ENCODE data around the gene MCM5.

GRCh38 chr22:35458547-35459422 lies 58.8 kb downstream of the MCM5 start:
- TF ChIP-seq GFI1 (CRISPR knock-in tag; IDR thresholded peaks at IDR 0.05; ENCODE audit: borderline replicate concordance), result no peak
- no peak for TF ChIP-seq SUZ12 (IDR thresholded peaks at IDR 0.05; ENCODE audit: low read depth, low read length)
- no peak for TF ChIP-seq ZNF609 (CRISPR knock-in tag; IDR thresholded peaks at IDR 0.05; ENCODE audit: borderline replicate concordance)
- TF ChIP-seq NFIC (IDR thresholded peaks at IDR 0.05; ENCODE audit: low read length), result no peak
- TF ChIP-seq GZF1 (CRISPR knock-in tag; IDR thresholded peaks at IDR 0.05), result no peak
- TF ChIP-seq EP300 (IDR thresholded peaks at IDR 0.05; ENCODE audit: low read depth in 2 of 2, low read length in 2 of 2), result no peak
- no peak for TF ChIP-seq EP300 (CRISPR knock-in tag; IDR thresholded peaks at IDR 0.05; ENCODE audit: borderline replicate concordance)
- TF ChIP-seq ZMAT3 (CRISPR knock-in tag; conservative IDR thresholded peaks at IDR 0.05), result no peak
- no peak for TF ChIP-seq KLF16 (CRISPR knock-in tag; IDR thresholded peaks at IDR 0.05)

Data from HepG2 (cell line).